HFFc6 (cell line): ENCODE measurements around the gene NELL2. TPM values are rescaled to one million over a fixed set of nuclear protein-coding genes. Genes with fewer than 3 reads are reported as not detected.

Source experiments
- DNase-seq: peaks from one replicate; pipeline ENCODE4 v3.0.0-alpha.2; 2018
- H3K27ac Mint-ChIP-seq: 2 replicates; pipeline ENCODE4 v1.8.0; 2020; ENCODE audit warnings: mild to moderate bottlenecking, mixed read lengths
- H3K27me3 Mint-ChIP-seq: 2 replicates; pipeline ENCODE4 v1.8.0; 2021; ENCODE audit warnings: mild to moderate bottlenecking, moderate library complexity, mixed read lengths; ENCODE audit not compliant: insufficient read depth
- H3K36me3 Mint-ChIP-seq: 2 replicates; pipeline ENCODE4 v1.8.0; 2021; ENCODE audit warnings: low read depth, mixed read lengths
- H3K4me1 Mint-ChIP-seq: 2 replicates; pipeline ENCODE4 v1.8.0; 2020; ENCODE audit warnings: low read depth, mixed read lengths
- H3K4me3 Mint-ChIP-seq: 2 replicates; pipeline ENCODE4 v1.8.0; 2020; ENCODE audit warnings: mild to moderate bottlenecking, moderate library complexity, mixed read lengths
- H3K9me3 Mint-ChIP-seq: 2 replicates; pipeline ENCODE4 v1.8.0; 2020; ENCODE audit warnings: mild to moderate bottlenecking, mixed read lengths
- total RNA-seq, 6 experiments: library from RNA; stranded (reverse); fragmentation: NEBNext Ultra II Directional; extraction: Animal tissue kit (Norgen Biotek cat#: 25700); gene quantifications; 2 replicates in 1 of 6; 3 replicates in 5 of 6; pipeline ENCODE4 v1.2.3, GENCODE V29; 2021
- TF ChIP-seq, protein P1 (sequence below): fragments of 200-600 bp; sonication (generic); IDR thresholded peaks from 2 replicates; pipeline ENCODE4 v1.5.0; 2021; ENCODE audit warnings: antibody characterized with exemption, mild to moderate bottlenecking

NELL2 gene
- total RNA-seq, 6 experiments from 2014 or later = not detected

DNA sequence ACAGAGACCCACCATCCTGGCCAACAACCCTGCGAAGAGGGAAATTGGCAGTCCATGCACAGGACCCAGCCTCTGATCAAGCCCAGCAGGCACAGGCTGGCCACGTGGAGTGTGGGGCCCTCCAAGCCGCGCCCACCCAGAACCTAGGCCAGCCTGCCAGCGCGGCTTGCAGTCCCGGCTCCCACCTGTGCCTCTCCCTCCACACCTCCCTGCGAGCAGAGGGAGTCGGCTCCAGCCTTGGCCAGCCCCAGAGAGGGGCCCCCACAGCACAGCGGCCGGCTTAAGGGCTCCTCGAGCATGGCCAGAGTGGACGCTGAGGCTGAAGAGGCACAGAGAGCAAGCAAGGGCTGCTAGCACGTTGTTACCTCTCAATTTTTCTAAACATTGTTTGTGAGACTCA lies 373.4 kb downstream of the NELL2 start:
- no peak overlapping the region for H3K4me3 Mint-ChIP-seq
- no peaks in the 10 kb centered on the region for H3K27me3 Mint-ChIP-seq
- H3K9me3 Mint-ChIP-seq = peaks cover 27% of the 10 kb centered on the region
- H3K4me1 Mint-ChIP-seq = no peaks in the 10 kb centered on the region
- DNase-seq = no peak
- no peaks in the 10 kb centered on the region for H3K36me3 Mint-ChIP-seq
- TF ChIP-seq, protein P1, sequence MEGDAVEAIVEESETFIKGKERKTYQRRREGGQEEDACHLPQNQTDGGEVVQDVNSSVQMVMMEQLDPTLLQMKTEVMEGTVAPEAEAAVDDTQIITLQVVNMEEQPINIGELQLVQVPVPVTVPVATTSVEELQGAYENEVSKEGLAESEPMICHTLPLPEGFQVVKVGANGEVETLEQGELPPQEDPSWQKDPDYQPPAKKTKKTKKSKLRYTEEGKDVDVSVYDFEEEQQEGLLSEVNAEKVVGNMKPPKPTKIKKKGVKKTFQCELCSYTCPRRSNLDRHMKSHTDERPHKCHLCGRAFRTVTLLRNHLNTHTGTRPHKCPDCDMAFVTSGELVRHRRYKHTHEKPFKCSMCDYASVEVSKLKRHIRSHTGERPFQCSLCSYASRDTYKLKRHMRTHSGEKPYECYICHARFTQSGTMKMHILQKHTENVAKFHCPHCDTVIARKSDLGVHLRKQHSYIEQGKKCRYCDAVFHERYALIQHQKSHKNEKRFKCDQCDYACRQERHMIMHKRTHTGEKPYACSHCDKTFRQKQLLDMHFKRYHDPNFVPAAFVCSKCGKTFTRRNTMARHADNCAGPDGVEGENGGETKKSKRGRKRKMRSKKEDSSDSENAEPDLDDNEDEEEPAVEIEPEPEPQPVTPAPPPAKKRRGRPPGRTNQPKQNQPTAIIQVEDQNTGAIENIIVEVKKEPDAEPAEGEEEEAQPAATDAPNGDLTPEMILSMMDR = no peak
- H3K27ac Mint-ChIP-seq = no peak overlapping the region

- H3K4me1 Mint-ChIP-seq = no peaks in the 10 kb centered on the region
- H3K27me3 Mint-ChIP-seq = no peaks in the 10 kb centered on the region
- H3K4me3 Mint-ChIP-seq = no peak overlapping the region
- H3K36me3 Mint-ChIP-seq = no peaks in the 10 kb centered on the region
- no peak overlapping the region for H3K27ac Mint-ChIP-seq
- TF ChIP-seq, protein P1 = no peak
- no peak for DNase-seq
- peaks cover 29% of the 10 kb centered on the region for H3K9me3 Mint-ChIP-seq
These were observed 375.7 kb downstream of the NELL2 start for GRCh38 chr12:44500423-44500822.

- Mint-ChIP-seq H3K27me3 (no peaks in the 10 kb centered on the region; the same call in 1 of the 2 replicates), H3K9me3 (peaks cover 38% of the 10 kb centered on the region), H3K27ac (no peak overlapping the region), H3K4me3 (no peak overlapping the region), H3K36me3 (no peaks in the 10 kb centered on the region), H3K4me1 (no peaks in the 10 kb centered on the region)
- DNase-seq = no peak
- TF ChIP-seq, protein P1 = no peak
These were observed 379.1 kb downstream of the NELL2 start for GRCh38 chr12:44497044-44497443.

- H3K36me3 Mint-ChIP-seq = no peaks in the 10 kb centered on the region
- DNase-seq = no peak
- no peak overlapping the region for H3K27ac Mint-ChIP-seq
- peaks cover 39% of the 10 kb centered on the region for H3K9me3 Mint-ChIP-seq
- TF ChIP-seq, protein P1 = no peak
- no peaks in the 10 kb centered on the region for H3K4me1 Mint-ChIP-seq
- H3K27me3 Mint-ChIP-seq = no peaks in the 10 kb centered on the region; the same call in 1 of the 2 replicates
- no peak overlapping the region for H3K4me3 Mint-ChIP-seq
These were observed 385.9 kb downstream of the NELL2 start for GRCh38 chr12:44490181-44490580.

- TF ChIP-seq, protein P1 = no peak
- no peak for DNase-seq
- Mint-ChIP-seq H3K27me3 (no peaks in the 10 kb centered on the region; the same call in 1 of the 2 replicates), H3K27ac (no peak overlapping the region), H3K9me3 (peaks cover 38% of the 10 kb centered on the region), H3K4me1 (no peaks in the 10 kb centered on the region), H3K4me3 (no peak overlapping the region), H3K36me3 (no peaks in the 10 kb centered on the region; the same call in 1 of the 2 replicates)
These were observed 387.9 kb downstream of the NELL2 start for GRCh38 chr12:44488180-44488579.

DNA sequence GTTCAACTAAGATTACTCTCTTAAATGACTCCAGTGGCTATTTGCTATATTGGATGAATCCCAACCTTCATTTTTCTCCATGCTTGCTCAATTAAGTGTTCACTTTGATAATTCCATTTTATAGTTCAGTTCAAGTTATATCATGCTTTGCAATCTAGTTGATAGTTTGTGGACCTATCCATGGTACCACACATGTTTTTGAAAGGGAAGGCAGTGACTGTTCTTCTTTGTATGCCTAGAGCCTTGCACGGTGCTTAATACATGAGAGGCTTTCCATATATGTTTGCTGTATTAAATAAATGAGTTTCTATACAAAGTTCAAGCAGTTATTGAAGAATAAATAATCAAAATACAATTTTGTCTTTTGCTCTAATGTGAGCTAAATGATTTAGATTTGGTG lies 391.3 kb downstream of the NELL2 start:
- Mint-ChIP-seq H3K9me3 (peaks cover 32% of the 10 kb centered on the region), H3K27ac (no peak overlapping the region), H3K27me3 (no peaks in the 10 kb centered on the region), H3K4me1 (no peaks in the 10 kb centered on the region), H3K4me3 (no peak overlapping the region), H3K36me3 (no peaks in the 10 kb centered on the region; the same call in 1 of the 2 replicates)
- DNase-seq = no peak
- TF ChIP-seq, protein P1 = no peak
